NCI-H510A (cell line): ENCODE measurements around the gene CPED1.
"Not testable (repeated sequence)": the region's sequence is repeated elsewhere in the genome, so short reads cannot be mapped to it uniquely, and the experiment has no call there.

Experiments used
- DNase-seq: peaks from one replicate; lab custom pipeline; 2025; lab: John Stamatoyannopoulos, UW

CPED1 gene

GRCh38 chr7:120981888-120982615 is 6.5 kb upstream of the CPED1 start:
- DNase-seq, result no peak

GRCh38 chr7:120983592-120983991 is 4.9 kb upstream of the CPED1 start:
- not testable (repeated sequence) for DNase-seq

- no peak for DNase-seq
Measured at GRCh38 chr7:120984406-120984805, 4.1 kb upstream of the CPED1 start.

GRCh38 chr7:120985130-120985758 is 3.3 kb upstream of the CPED1 start:
- DNase-seq, result no peak

- no peak for DNase-seq
Measured at GRCh38 chr7:120985839-120986238, 2.7 kb upstream of the CPED1 start.

GRCh38 chr7:120986650-120987049 is 1.9 kb upstream of the CPED1 start:
- DNase-seq, result no peak

GRCh38 chr7:120987280-120987679 is 1.2 kb upstream of the CPED1 start:
- no peak for DNase-seq

- DNase-seq, result peak; percentile 60
Measured at GRCh38 chr7:120987683-120988590, 574 bp upstream of the CPED1 start.

GRCh38 chr7:120989257-120990220 is 1.0 kb downstream of the CPED1 start:
- no peak for DNase-seq

GRCh38 chr7:120990468-120991118 is 2.1 kb downstream of the CPED1 start:
- no peak for DNase-seq

GRCh38 chr7:120991161-120991560 is 2.6 kb downstream of the CPED1 start:
- no peak for DNase-seq

- no peak for DNase-seq
Measured at GRCh38 chr7:120991581-120991980, 3.1 kb downstream of the CPED1 start.

- DNase-seq, result no peak
Measured at GRCh38 chr7:120992272-120992964, 3.9 kb downstream of the CPED1 start.

GRCh38 chr7:120992965-120993494 is 4.5 kb downstream of the CPED1 start:
- DNase-seq, result no peak

- DNase-seq, result no peak
Measured at GRCh38 chr7:120993553-120994191, 5.2 kb downstream of the CPED1 start.

- no peak for DNase-seq
Measured at GRCh38 chr7:120994512-120995410, 6.2 kb downstream of the CPED1 start.

- DNase-seq, result no peak
Measured at GRCh38 chr7:120995654-120996053, 7.1 kb downstream of the CPED1 start.

- no peak for DNase-seq
Measured at GRCh38 chr7:120996333-120996987, 7.9 kb downstream of the CPED1 start.
